Middle frontal gyrus (tissue), 1 donor: ENCODE data around the gene FBXL19.
"Not testable (repeated sequence)": the region's sequence is repeated elsewhere in the genome, so short reads cannot be mapped to it uniquely, and the experiment has no call there.

Source experiments
- DNase-seq: peaks from one replicate; pipeline ENCODE4 v3.0.0-alpha.2; 2015; ENCODE audit warnings: low spot score; ENCODE audit errors: extremely low spot score

FBXL19 gene

GRCh38 chr16:30923554-30924075, at the start of gene FBXL19:
Gene FBXL19 (plus strand): TSS chr16:30923572. CDS start chr16:30925755, 2,183 bp downstream.
- no peak for DNase-seq

- DNase-seq = no peak
Observed at GRCh38 chr16:30874244-30874820, 49.0 kb upstream of the FBXL19 start.

- DNase-seq = peak; percentile 87
Observed at GRCh38 chr16:30874821-30875717, 48.3 kb upstream of the FBXL19 start.

GRCh38 chr16:30875871-30876801, 47.2 kb upstream of the FBXL19 start:
- no peak for DNase-seq

GRCh38 chr16:30876867-30877266, 46.5 kb upstream of the FBXL19 start:
- DNase-seq = no peak

- no peak for DNase-seq
Observed at GRCh38 chr16:30882429-30883310, 40.7 kb upstream of the FBXL19 start.

- DNase-seq = no peak
Observed at GRCh38 chr16:30884760-30885159, 38.6 kb upstream of the FBXL19 start.

GRCh38 chr16:30885196-30885595, 38.2 kb upstream of the FBXL19 start:
- DNase-seq = no peak

GRCh38 chr16:30886145-30886544, 37.2 kb upstream of the FBXL19 start:
- no peak for DNase-seq

GRCh38 chr16:30887927-30888326, 35.4 kb upstream of the FBXL19 start:
- no peak for DNase-seq

- no peak for DNase-seq
Observed at GRCh38 chr16:30888856-30889499, 34.4 kb upstream of the FBXL19 start.

GRCh38 chr16:30889721-30890120, 33.7 kb upstream of the FBXL19 start:
- DNase-seq = no peak

GRCh38 chr16:30891043-30891823, 32.1 kb upstream of the FBXL19 start:
- not testable (repeated sequence) for DNase-seq

- DNase-seq = no peak
Observed at GRCh38 chr16:30892670-30893416, 30.5 kb upstream of the FBXL19 start.

GRCh38 chr16:30893417-30893743, 30.0 kb upstream of the FBXL19 start:
- DNase-seq = no peak

- DNase-seq = peak; percentile 61
Observed at GRCh38 chr16:30893744-30894539, 29.4 kb upstream of the FBXL19 start, which contains the start of gene BCL7C. Gene BCL7C (minus strand): TSS chr16:30894077. CDS start chr16:30893944, 133 bp downstream.

- peak; percentile 56 for DNase-seq
Observed at GRCh38 chr16:30894540-30895368, 28.6 kb upstream of the FBXL19 start.
